ENCODE results near the gene ATP1A4.

The ATP1A4 gene

GRCh38 chr1:160189649-160190625 is 38.5 kb downstream of the ATP1A4 start, which contains the start of gene CASQ1:
TSS of gene CASQ1 (plus strand) at chr1:160190575. CDS start at chr1:160190752, 177 bp downstream.
- no peaks in the 10 kb centered on the region for H3K4me1 ChIP-seq (ENCODE audit: control insufficient read depth, insufficient read depth, low read length)
- ChIA-PET POLR2A (no interaction called here), CTCF (interaction anchor here (0.5 to 6.7 kb wide), 15 partner anchors 13 to 469 kb away, joined by 3 to 88 read pairs (median 4); partner anchors contain the start of genes PEA15 and PIGM)
- H3K27ac ChIP-seq (ENCODE audit: extremely low read depth, low read depth, low read length), result no peak within 1 kb of the TSS
- H3K4me3 ChIP-seq (ENCODE audit: low read depth, low read length), result no peak within 1 kb of the TSS
- TF ChIP-seq ZNF692 (tag by site-specific recombination; IDR thresholded peaks at IDR 0.05) (0 out of 2 replicates have a peak, but pooled peaks have one; percentile 27), KLF17 (tag by site-specific recombination; IDR thresholded peaks at IDR 0.05) (peak; percentile 93), ZNF37A (tag by site-specific recombination; IDR thresholded peaks at IDR 0.05) (no peak), ZNF449 (tag by site-specific recombination; IDR thresholded peaks at IDR 0.05) (no peak), PRDM10 (tag by site-specific recombination; IDR thresholded peaks at IDR 0.05) (peak; percentile 59; the same call in 1 of the 2 replicates), SCRT2 (tag by site-specific recombination; IDR thresholded peaks at IDR 0.05) (no peak), ZBTB17 (tag by site-specific recombination; IDR thresholded peaks at IDR 0.05) (peak; percentile 26; the same call in 1 of the 2 replicates), SP7 (tag by site-specific recombination; IDR thresholded peaks at IDR 0.05) (peak; percentile 55; the same call in 1 of the 2 replicates), ZFHX2 (tag by site-specific recombination; conservative IDR thresholded peaks at IDR 0.05) (no peak), ATF2 (tag by site-specific recombination; IDR thresholded peaks at IDR 0.05; ENCODE audit: low read depth) (peak; percentile 64; the same call in 1 of the 2 replicates), ZNF174 (tag by site-specific recombination; IDR thresholded peaks at IDR 0.05) (no peak), ZNF121 (tag by site-specific recombination; IDR thresholded peaks at IDR 0.05) (no peak), ZBTB6 (tag by site-specific recombination; IDR thresholded peaks at IDR 0.05) (peak; percentile 10; the same call in 1 of the 2 replicates), ZNF621 (tag by site-specific recombination; IDR thresholded peaks at IDR 0.05) (no peak), PATZ1 (tag by site-specific recombination; IDR thresholded peaks at IDR 0.05) (peak; percentile 32; the same call in 1 of the 2 replicates), ZNF416 (tag by site-specific recombination; IDR thresholded peaks at IDR 0.05) (no peak), ZNF366 (tag by site-specific recombination; conservative IDR thresholded peaks at IDR 0.05) (no peak), OSR2 (tag by site-specific recombination; IDR thresholded peaks at IDR 0.05) (no peak), ZNF10 (tag by site-specific recombination; IDR thresholded peaks at IDR 0.05) (no peak), SP3 (tag by site-specific recombination; IDR thresholded peaks at IDR 0.05) (0 out of 2 replicates have a peak, but pooled peaks have one; percentile 10), ZNF23 (tag by site-specific recombination; IDR thresholded peaks at IDR 0.05; ENCODE audit: borderline replicate concordance) (no peak), SCRT1 (tag by site-specific recombination; IDR thresholded peaks at IDR 0.05; ENCODE audit: borderline replicate concordance) (no peak)
- H3K9me3 ChIP-seq (ENCODE audit: control insufficient read depth, insufficient read depth, low read depth, low read length), result no peaks in the 10 kb centered on the region
- no peaks in the 10 kb centered on the region for H3K36me3 ChIP-seq (ENCODE audit: control insufficient read depth in 2 of 2, insufficient read depth in 1 of 2, low read length in 2 of 2)
